Esophagus squamous epithelium (tissue), 4 donors: ENCODE measurements around the gene GMDS.

ENCODE experiments used
- CTCF ChIP-seq, 6 experiments: fragments of 450-650 bp in 4 of 6; fragments of 200-600 bp in 2 of 6; sonication (generic) in 2 of 6; IDR thresholded peaks; one replicate each; pipeline ENCODE4 v1.5.1; 2016 to 2019; ENCODE audit warnings: antibody characterized with exemption in 6 of 6, mild to moderate bottlenecking in 4 of 6, moderate library complexity in 4 of 6
- POLR2A ChIP-seq, 4 donors: fragments of 450-650 bp; IDR thresholded peaks; one replicate each; pipeline ENCODE4 v1.6.1; 2017; ENCODE audit warnings: antibody characterized with exemption in 4 of 4, mild to moderate bottlenecking in 4 of 4, moderate library complexity in 3 of 4

GRCh38 chr6:1584146-1584545 is 661.3 kb downstream of the GMDS start:
- TF ChIP-seq CTCF (IDR thresholded peaks at IDR 0.05), result no peak
- no peak for TF ChIP-seq POLR2A (IDR thresholded peaks at IDR 0.05)
